ENCODE results near the gene KLRD1. TPM values are rescaled to one million over a fixed set of nuclear protein-coding genes. Genes with fewer than 3 reads are reported as not detected.
A peak's percentile ranks its signal among the peaks of the same experiment; 100 is the strongest.

Gene KLRD1, protein sequence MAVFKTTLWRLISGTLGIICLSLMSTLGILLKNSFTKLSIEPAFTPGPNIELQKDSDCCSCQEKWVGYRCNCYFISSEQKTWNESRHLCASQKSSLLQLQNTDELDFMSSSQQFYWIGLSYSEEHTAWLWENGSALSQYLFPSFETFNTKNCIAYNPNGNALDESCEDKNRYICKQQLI
- 13.6 TPM for total RNA-seq
- long read RNA-seq, partial matches to known transcripts = 0 of 9 reads
- long read RNA-seq, other reads (novel, unspliced or antisense) = 6 of 9 reads

DNA sequence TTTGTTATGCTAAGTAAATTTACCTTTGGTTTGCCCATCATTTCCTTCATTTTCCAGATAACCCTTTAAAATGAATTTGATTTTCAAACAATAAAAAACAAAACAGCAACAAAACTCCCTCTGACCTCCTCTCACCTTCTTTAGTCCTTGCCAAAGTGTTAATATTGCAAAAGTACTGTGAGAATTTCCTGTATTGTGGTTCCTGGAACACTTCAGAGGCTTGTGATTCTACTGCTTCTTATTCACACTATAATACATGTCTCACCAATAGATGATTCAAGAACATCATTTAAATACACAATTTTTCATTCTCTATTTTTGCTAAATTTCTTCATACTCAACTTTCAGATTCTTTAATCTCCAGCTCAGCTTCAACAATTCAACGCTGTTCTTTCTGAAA, at the start of gene KLRD1:
Gene KLRD1, plus strand, starts transcription at position 241 of the 400 bp plus-strand sequence. CDS start 208 bp downstream, outside the sequence.
- peak in 1 of 2 donors; percentile 39 for ATAC-seq
- Histone ChIP-seq H3K27ac (no peak within 1 kb of the TSS), H3K36me3 (no peaks in the 10 kb centered on the region), H3K9me3 (no peaks in the 10 kb centered on the region), H3K27me3 (ENCODE audit: low read depth) (no peaks in the 10 kb centered on the region), H3K4me1 (no peaks in the 10 kb centered on the region), H3K4me3 (no peak within 1 kb of the TSS)
- TF ChIP-seq, protein P1, sequence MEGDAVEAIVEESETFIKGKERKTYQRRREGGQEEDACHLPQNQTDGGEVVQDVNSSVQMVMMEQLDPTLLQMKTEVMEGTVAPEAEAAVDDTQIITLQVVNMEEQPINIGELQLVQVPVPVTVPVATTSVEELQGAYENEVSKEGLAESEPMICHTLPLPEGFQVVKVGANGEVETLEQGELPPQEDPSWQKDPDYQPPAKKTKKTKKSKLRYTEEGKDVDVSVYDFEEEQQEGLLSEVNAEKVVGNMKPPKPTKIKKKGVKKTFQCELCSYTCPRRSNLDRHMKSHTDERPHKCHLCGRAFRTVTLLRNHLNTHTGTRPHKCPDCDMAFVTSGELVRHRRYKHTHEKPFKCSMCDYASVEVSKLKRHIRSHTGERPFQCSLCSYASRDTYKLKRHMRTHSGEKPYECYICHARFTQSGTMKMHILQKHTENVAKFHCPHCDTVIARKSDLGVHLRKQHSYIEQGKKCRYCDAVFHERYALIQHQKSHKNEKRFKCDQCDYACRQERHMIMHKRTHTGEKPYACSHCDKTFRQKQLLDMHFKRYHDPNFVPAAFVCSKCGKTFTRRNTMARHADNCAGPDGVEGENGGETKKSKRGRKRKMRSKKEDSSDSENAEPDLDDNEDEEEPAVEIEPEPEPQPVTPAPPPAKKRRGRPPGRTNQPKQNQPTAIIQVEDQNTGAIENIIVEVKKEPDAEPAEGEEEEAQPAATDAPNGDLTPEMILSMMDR (IDR thresholded peaks at IDR 0.05) = no peak
- DNase-seq = no peak
- intact Hi-C loops (cut with DNase I) = no loop called here

DNA sequence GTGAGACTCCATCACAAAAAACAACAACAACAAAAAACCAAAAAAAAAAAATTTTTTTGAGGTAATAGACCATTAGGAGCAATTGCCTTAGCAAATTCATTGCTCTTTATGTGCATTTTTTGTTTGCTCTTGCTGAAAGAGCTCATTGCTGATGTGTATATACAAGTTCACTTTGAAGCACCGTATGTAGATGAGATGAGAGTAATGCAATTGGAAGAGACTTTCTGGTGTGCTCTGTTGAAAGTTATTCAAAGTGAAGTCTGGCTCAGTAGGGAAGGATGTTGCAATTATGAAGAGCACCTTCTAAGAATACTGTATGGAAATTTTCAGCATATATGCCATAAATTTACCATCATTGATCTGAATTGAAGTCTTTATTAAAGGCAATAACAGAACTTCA, 46.7 kb upstream of the KLRD1 start:
- Histone ChIP-seq H3K4me1 (no peaks in the 10 kb centered on the region), H3K9me3 (peaks cover 5% of the 10 kb centered on the region), H3K36me3 (no peaks in the 10 kb centered on the region), H3K4me3 (no peak overlapping the region), H3K27me3 (ENCODE audit: low read depth) (no peaks in the 10 kb centered on the region), H3K27ac (no peak overlapping the region)
- TF ChIP-seq, protein P1 (IDR thresholded peaks at IDR 0.05) = no peak
- ATAC-seq = no peak
- intact Hi-C loops (cut with DNase I) = no loop called here
- no peak for DNase-seq

DNA sequence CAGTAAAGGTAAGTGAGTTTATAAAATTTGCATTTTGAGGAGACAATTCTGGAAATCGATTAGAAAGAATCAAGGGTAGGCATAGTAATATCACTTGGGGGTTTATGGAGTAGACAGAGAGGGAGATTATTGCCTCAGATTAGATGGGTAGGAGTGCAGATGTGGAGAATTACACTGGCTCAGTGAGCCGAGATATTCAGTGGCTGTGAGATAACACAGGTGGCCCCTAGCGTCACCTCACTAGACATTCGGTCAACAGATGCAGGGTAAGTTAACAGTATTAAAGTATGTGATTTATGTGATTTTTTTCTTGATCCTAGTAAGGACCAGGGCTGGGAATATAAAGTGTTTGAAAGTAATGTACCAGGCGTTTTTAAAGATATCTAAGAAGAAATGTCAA, 39.6 kb upstream of the KLRD1 start:
- ATAC-seq (no peak), DNase-seq (no peak)
- TF ChIP-seq, protein P1 (IDR thresholded peaks at IDR 0.05) = no peak

DNA sequence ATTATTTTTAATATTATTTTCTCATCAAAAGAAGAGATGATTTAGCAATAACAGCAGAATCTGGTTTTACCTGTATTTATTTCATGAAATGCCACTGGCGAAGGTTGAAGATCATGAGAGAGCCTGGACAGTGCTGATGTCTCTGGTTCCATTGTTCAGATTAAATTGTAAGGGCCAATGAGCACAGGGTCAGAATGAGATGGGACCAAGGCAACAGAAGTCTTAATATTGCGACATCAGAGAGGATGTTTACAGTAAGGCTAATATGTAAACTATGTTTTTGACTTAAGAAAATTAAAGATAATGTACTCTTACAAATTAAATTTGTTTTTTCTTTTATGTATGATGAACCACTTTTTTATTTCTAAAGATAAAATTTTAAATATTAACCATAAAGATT, 35.2 kb upstream of the KLRD1 start:
- Histone ChIP-seq H3K4me1 (no peaks in the 10 kb centered on the region), H3K9me3 (no peaks in the 10 kb centered on the region), H3K27me3 (ENCODE audit: low read depth) (no peaks in the 10 kb centered on the region), H3K4me3 (no peak overlapping the region), H3K27ac (no peak overlapping the region), H3K36me3 (no peaks in the 10 kb centered on the region)
- ATAC-seq = no peak
- no peak for DNase-seq
- intact Hi-C loops (cut with DNase I) = no loop called here
- TF ChIP-seq, protein P1 (IDR thresholded peaks at IDR 0.05) = no peak

More for the DNA sequence above, 39.6 kb upstream of the KLRD1 start:
- H3K4me1 ChIP-seq = no peaks in the 10 kb centered on the region
- H3K36me3 ChIP-seq = no peaks in the 10 kb centered on the region
- no peak overlapping the region for H3K4me3 ChIP-seq
- intact Hi-C loops (cut with DNase I) = no loop called here
- H3K9me3 ChIP-seq = no peaks in the 10 kb centered on the region
- H3K27ac ChIP-seq = no peak overlapping the region
- H3K27me3 ChIP-seq (ENCODE audit: low read depth) = no peaks in the 10 kb centered on the region

DNA sequence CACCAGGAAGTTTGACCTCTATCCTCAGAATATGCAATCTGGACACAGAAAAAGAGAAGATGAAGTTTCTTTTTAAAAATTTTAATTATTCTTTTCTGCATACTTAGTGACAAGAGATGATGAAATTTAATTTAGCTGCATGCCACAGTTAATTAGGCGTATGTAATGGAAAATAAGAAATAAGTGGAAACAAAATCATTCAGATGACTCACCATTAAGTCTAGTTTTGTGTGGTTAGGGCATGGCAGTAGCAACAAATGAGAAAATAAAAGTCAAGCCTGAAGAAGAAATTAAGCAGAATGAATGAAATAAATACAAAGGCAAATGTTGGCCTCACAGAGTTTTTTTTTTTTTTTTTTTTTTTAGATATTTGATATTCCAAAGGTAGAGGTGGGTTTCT, 30.9 kb upstream of the KLRD1 start:
- H3K27me3 ChIP-seq (ENCODE audit: low read depth) = no peaks in the 10 kb centered on the region
- no peak overlapping the region for H3K27ac ChIP-seq
- H3K36me3 ChIP-seq = no peaks in the 10 kb centered on the region
- no peak for DNase-seq
- intact Hi-C loops (cut with DNase I) = no loop called here
- ATAC-seq = no peak
- TF ChIP-seq, protein P1 (IDR thresholded peaks at IDR 0.05) = no peak
- H3K4me1 ChIP-seq = no peaks in the 10 kb centered on the region
- no peak overlapping the region for H3K4me3 ChIP-seq
- H3K9me3 ChIP-seq = no peaks in the 10 kb centered on the region

Measured in lower lobe of right lung (tissue), 2 donors.